ENCODE measurements around the gene ELAVL1. TPM values are rescaled to one million over a fixed set of nuclear protein-coding genes. Genes with fewer than 3 reads are reported as not detected.

Gene ELAVL1
- total RNA-seq, 1 donor from 2014 or later = 108 TPM

GRCh38 chr19:8050274-8051096 lies 45.0 kb upstream of the ELAVL1 start:
- Histone ChIP-seq H3K79me2 (ENCODE audit: low read depth) (no peaks in the 10 kb centered on the region), H3K27me3 (peaks cover 24% of the 10 kb centered on the region), H3K4me1 (peaks cover 26% of the 10 kb centered on the region), H3K9me3 (ENCODE audit: low read depth) (no peaks in the 10 kb centered on the region), H3K9ac (no peak overlapping the region), H3K4me2 (peak overlapping the region; percentile 89), H3K36me3 (no peaks in the 10 kb centered on the region), H3K4me3 (peak overlapping the region; percentile 48), H3F3A (ENCODE audit: low read depth) (peaks cover 26% of the 10 kb centered on the region), H4K20me1 (ENCODE audit: low read depth) (no peaks in the 10 kb centered on the region), H2AFZ (replicated peaks) (peak overlapping the region; percentile 83), H3K27ac (no peak overlapping the region)
- Mint-ChIP-seq H3K27me3 (ENCODE audit: insufficient read depth, low read depth) (peaks cover 16% of the 10 kb centered on the region), H3K36me3 (no peaks in the 10 kb centered on the region), H3K9me3 (no peaks in the 10 kb centered on the region), H3K4me3 (peak overlapping the region; percentile 55), H3K27ac (no peak overlapping the region), H3K4me1 (peaks cover 14% of the 10 kb centered on the region)
- TF ChIP-seq EZH2phosphoT487 (IDR thresholded peaks at IDR 0.05) = no peak
- no peak for TF ChIP-seq CTCF (IDR thresholded peaks at IDR 0.05)
- no peak for TF ChIP-seq EZH2 (IDR thresholded peaks at IDR 0.05)
- peak; percentile 99 for DNase-seq (ENCODE audit: low spot score)

GRCh38 chr19:8046569-8047165 lies 41.2 kb upstream of the ELAVL1 start:
- H3K79me2 ChIP-seq (ENCODE audit: low read depth) = no peaks in the 10 kb centered on the region
- H3K9ac ChIP-seq = no peak overlapping the region
- peaks cover 24% of the 10 kb centered on the region for H3K27me3 ChIP-seq
- peaks cover 6% of the 10 kb centered on the region for H3F3A ChIP-seq (ENCODE audit: low read depth)
- H3K4me2 ChIP-seq = no peak overlapping the region
- H3K27ac Mint-ChIP-seq = no peak overlapping the region
- no peaks in the 10 kb centered on the region for H3K9me3 ChIP-seq (ENCODE audit: low read depth)
- no peak overlapping the region for H3K27ac ChIP-seq
- no peaks in the 10 kb centered on the region for H3K36me3 ChIP-seq
- no peaks in the 10 kb centered on the region for H4K20me1 ChIP-seq (ENCODE audit: low read depth)
- H3K4me1 Mint-ChIP-seq = peaks cover 4% of the 10 kb centered on the region
- H3K4me1 ChIP-seq = no peaks in the 10 kb centered on the region
- no peaks in the 10 kb centered on the region for H3K36me3 Mint-ChIP-seq
- H3K9me3 Mint-ChIP-seq = no peaks in the 10 kb centered on the region
- no peak overlapping the region for H3K4me3 Mint-ChIP-seq
- DNase-seq (ENCODE audit: low spot score) = no peak
- TF ChIP-seq CTCF (IDR thresholded peaks at IDR 0.05) (no peak), EZH2phosphoT487 (IDR thresholded peaks at IDR 0.05) (no peak), EZH2 (IDR thresholded peaks at IDR 0.05) (no peak)
- peaks cover 19% of the 10 kb centered on the region for H3K27me3 Mint-ChIP-seq (ENCODE audit: insufficient read depth, low read depth)
- H2AFZ ChIP-seq (replicated peaks) = no peak overlapping the region
- no peak overlapping the region for H3K4me3 ChIP-seq

- Mint-ChIP-seq H3K4me1 (peaks cover 9% of the 10 kb centered on the region), H3K36me3 (no peaks in the 10 kb centered on the region), H3K9me3 (no peaks in the 10 kb centered on the region), H3K27ac (no peak overlapping the region), H3K27me3 (ENCODE audit: insufficient read depth, low read depth) (peaks cover 23% of the 10 kb centered on the region), H3K4me3 (peak overlapping the region; percentile 50)
- no peaks in the 10 kb centered on the region for H4K20me1 ChIP-seq (ENCODE audit: low read depth)
- H3K4me3 ChIP-seq = no peak overlapping the region
- no peak overlapping the region for H3K27ac ChIP-seq
- H3K9me3 ChIP-seq (ENCODE audit: low read depth) = no peaks in the 10 kb centered on the region
- TF ChIP-seq EZH2phosphoT487 (IDR thresholded peaks at IDR 0.05) (no peak), EZH2 (IDR thresholded peaks at IDR 0.05) (no peak), CTCF (IDR thresholded peaks at IDR 0.05) (no peak)
- no peak overlapping the region for H3K4me2 ChIP-seq
- H3K36me3 ChIP-seq = no peaks in the 10 kb centered on the region
- DNase-seq (ENCODE audit: low spot score) = no peak
- H3K27me3 ChIP-seq = peaks cover 24% of the 10 kb centered on the region
- no peaks in the 10 kb centered on the region for H3K79me2 ChIP-seq (ENCODE audit: low read depth)
- H3K9ac ChIP-seq = no peak overlapping the region
- no peaks in the 10 kb centered on the region for H3K4me1 ChIP-seq
- H2AFZ ChIP-seq (replicated peaks) = no peak overlapping the region
- peaks cover 4% of the 10 kb centered on the region for H3F3A ChIP-seq (ENCODE audit: low read depth)
These were observed 40.6 kb upstream of the ELAVL1 start for GRCh38 chr19:8045872-8046568.

Data from neural progenitor cell (in vitro differentiated cells).